GM21825 (cell line): ENCODE data around the gene TM4SF20.

Source experiments
- ATAC-seq: cut with Tn5 transposase; IDR thresholded peaks from one replicate; pipeline ENCODE4 v1.9.1; 2021; ENCODE audit warnings: mild to moderate bottlenecking, moderate library complexity; ENCODE audit not compliant: unreplicated experiment

The TM4SF20 gene

DNA sequence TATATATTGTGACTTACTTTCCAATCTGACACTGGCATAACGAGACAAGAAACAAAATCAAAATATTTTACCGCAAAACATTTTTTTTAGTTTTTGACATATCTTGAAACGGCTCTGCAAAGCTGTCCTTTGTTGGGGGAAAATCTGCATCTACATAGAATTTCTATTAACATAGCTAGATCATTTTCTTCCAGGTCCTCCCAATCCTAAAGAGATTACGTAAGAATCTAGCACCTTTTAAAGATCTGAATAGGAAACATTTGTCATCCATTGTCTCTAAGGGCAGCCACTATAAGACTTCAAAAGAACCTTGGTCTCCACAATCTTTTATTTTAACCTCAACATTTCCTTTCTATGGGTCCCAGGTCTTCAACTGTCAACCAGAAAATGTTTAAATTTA lies 55.3 kb downstream of the TM4SF20 start:
- no peak for ATAC-seq

DNA sequence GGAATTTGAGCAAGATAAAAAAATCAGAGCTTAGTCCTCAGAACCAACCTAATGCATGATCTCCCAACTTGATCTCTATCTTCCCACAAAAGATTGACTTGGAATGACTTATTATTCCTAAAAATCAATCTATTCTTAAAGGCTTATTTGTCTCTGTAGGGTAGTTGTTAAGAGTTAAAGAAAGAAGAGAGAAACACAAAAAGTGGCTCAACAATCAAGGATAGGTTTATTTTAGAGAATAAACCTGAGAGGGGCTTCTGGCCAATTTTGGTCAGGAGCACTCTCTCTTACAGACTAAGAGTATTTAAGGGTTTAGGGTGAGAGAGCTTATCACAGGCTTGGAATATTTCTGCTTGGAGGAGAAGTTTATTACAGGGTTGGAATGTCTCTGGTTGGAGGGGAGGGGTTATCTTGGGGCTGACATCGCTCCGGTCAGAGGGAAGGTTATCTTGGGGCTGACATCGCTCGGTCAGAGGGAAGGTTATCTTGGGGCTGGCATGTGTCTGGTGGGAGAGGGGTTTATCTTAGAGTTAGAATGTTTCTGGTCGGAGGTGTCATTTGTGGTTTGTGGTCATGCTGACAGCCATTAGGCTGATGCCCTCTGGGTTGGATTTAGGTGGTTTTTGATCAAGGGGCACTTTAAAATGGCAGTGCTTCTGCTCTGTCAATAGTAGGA lies 56.4 kb downstream of the TM4SF20 start:
- ATAC-seq, result no peak

DNA sequence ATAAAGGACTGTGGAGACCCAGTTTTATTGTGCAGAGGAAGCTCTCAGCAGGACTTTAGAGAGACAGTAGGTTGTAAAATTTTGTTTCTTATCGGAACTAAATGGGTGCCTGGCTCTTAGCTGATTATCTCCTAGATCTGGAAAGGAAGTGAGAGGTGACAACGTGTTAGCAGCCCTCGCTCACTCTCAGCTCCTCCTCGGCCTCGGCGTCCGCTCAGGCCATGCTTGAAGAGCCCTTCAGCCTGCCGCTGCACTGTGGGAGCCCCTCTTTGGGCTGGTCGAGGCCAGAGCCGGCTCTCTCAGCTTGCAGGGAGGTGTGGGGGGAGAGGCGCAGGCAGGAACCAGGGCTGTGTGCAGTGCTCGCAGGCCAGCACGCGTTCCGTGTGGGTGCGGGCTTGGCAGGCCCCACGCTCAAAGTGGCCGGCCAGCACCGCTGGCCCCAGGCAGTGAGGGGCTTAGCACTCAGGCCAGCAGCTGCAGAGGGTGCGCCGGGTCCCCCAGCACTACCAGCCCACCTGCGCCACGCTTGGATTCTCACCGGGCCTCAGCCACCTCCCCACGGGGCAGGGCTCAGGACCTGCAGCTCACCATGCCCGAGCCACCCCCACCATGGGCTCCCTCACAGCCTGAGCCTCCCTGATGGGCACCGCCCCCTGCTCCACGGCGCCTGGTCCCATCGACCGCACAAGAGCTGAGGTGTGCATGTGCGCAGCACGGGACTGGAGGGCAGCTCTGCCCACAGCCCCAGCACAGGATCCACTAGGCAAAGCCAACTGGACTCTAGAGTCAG lies 58.6 kb downstream of the TM4SF20 start:
- ATAC-seq, result no peak

DNA sequence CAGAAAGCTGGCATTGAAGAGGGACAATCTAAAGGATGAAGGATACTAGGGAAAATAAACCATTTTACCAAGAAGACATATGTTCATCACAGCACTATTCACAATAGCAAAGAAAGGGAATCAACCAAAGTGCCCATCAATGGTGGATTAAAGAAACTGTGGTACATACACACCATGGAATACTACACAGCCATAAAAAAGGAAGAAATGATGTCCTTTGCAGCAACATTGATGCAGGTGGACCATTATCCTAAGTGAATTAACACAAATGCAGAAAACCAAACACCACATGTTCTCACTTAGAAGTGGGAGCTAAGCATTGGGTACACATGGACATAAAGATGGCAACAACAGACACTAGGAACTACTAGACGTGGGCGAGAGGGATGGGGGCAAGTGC lies 61.3 kb downstream of the TM4SF20 start:
- ATAC-seq, result no peak

DNA sequence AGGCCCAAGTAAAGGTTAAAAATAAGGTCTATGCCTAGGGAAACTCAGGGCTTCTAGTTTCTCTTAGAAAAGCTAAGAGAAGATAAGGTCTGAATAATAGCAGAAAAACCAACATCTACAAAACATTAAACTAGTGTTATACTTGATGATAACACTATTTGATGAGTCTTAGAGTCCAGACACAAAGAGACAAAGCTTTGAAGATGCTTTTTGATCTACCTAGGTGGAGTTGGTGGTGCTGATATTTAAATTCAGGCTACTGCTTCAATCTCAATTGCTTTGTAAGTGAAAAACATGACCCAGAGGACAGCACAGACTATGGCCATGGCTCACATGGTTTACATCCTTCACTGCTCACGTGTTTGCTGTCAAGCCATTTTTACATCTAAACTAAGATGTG lies 65.8 kb downstream of the TM4SF20 start:
- ATAC-seq, result no peak

DNA sequence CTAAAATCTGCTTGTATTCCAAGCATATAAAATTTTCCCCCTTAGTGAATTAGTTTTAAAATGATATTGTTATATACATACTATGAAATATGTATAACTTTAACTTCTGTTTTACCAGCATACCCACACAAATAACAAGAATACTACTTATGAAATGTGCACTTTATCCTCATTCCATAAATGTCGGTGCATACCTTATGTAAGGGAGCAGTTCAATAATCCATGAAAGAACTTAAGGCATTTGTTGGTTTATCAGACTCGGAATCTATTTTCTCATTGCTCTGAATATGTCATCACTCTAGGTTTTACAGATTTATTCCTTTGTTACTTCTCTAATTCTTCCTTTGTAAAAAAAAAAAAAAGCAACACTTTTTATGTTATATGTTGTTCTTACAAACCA lies 66.5 kb downstream of the TM4SF20 start:
- ATAC-seq, result no peak
